GM12891 (cell line): ENCODE results near the gene ZIC2.

Experiments
- POLR2A ChIP-seq: IDR thresholded peaks from 2 replicates; pipeline ENCODE4 v1.6.1; 2011; ENCODE audit warnings: low read depth, low read length, control low read depth
- POLR2AphosphoS5 ChIP-seq: IDR thresholded peaks from 2 replicates; pipeline ENCODE4 v1.6.1; 2011; ENCODE audit warnings: low read depth, low read length, control low read depth
- SPI1 ChIP-seq: IDR thresholded peaks from 2 replicates; pipeline ENCODE4 v1.6.1; 2011; ENCODE audit warnings: low read depth, low read length, control low read depth
- TAF1 ChIP-seq: IDR thresholded peaks from 2 replicates; pipeline ENCODE4 v1.6.1; 2011; ENCODE audit warnings: low read depth, low read length, control low read depth

DNA sequence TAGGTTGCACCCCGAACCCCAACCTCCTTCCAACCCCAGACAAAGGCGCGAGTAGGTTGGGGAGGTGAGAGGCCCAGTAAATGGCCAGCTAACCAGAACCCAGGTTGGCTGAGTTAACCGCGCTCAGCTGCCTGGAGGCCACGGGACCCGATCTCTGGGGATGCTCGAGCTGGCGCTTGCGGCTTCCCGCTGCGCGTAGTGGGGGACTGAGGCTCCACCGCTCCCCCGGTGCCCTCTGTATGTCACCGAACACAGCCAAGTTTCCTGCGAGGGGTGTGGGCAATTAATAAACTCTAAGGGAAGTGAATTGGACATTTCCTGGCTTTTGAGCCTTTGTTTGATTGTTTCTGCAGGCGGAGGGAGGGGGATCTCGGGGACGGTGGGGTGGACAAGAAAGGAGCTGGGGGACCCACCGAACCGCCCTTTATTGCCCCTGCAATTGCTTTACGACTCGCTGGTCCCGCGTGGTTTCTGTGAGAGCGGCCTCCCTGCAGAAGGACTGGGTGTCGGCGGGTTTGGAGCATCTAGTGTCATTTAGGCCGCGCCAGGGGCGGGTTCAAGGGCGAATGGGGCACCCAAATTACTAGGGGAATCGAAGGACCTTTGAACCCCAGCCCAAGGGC, 6.5 kb upstream of the ZIC2 start:
- TF ChIP-seq TAF1: no peak
- TF ChIP-seq POLR2A: no peak
- no peak for TF ChIP-seq POLR2AphosphoS5
- TF ChIP-seq SPI1: no peak
